B cell (primary cell): Measurements from ENCODE around the gene G6PC3. TPM values are rescaled to one million over a fixed set of nuclear protein-coding genes. Genes with fewer than 3 reads are reported as not detected.
"Not testable (repeated sequence)": the region's sequence is repeated elsewhere in the genome, so short reads cannot be mapped to it uniquely, and the experiment has no call there.

ENCODE experiments used
- ATAC-seq: fragments of 200-7000 bp; cut with Tn5 transposase; one replicate; pipeline ENCODE4 v1.10.0; 2021; ENCODE audit warnings: low read depth, mild to moderate bottlenecking, moderate number of reproducible peaks, moderate library complexity
- CTCF ChIA-PET: fragments of 350-600 bp; sonication (Branson Sonifier 250); formaldehyde crosslinking; loops from one replicate; lab custom pipeline; 2021; ENCODE audit warnings: antibody characterized with exemption, inconsistent platforms; lab: Charles Lee
- POLR2A ChIA-PET: fragments of 350-600 bp; sonication (Branson Sonifier 250); formaldehyde crosslinking; loops from one replicate; lab custom pipeline; 2021; ENCODE audit warnings: antibody characterized with exemption; lab: Charles Lee
- DNase-seq: peaks from one replicate; pipeline ENCODE4 v3.0.0; 2013
- H2AFZ ChIP-seq: 2 replicates; pipeline ENCODE4 v1.6.1; 2012; ENCODE audit warnings: mild to moderate bottlenecking, low read depth, low read length; ENCODE audit not compliant: insufficient read depth, poor library complexity, severe bottlenecking
- H3K27ac ChIP-seq, 2 donors: 1 replicate in 1 of 2; 2 replicates in 1 of 2; pipeline ENCODE4 v1.5.1; 2012 to 2013; ENCODE audit warnings: low read length in 2 of 2, mild to moderate bottlenecking in 2 of 2, moderate library complexity in 1 of 2
- H3K27me3 ChIP-seq, 4 experiments: fragments of 200-600 bp in 1 of 4; sonication (generic) in 1 of 4; replicated peaks in 1 of 4; 1 replicate in 2 of 4; 2 replicates in 2 of 4; pipeline versions ENCODE4 v1.6.1 to v1.7.0; 2013 to 2016; ENCODE audit warnings: low read length in 3 of 4, mild to moderate bottlenecking in 2 of 4, mixed read lengths in 1 of 4, moderate library complexity in 1 of 4; ENCODE audit not compliant: insufficient read depth in 4 of 4, control insufficient read depth in 3 of 4; ENCODE audit errors: control extremely low read depth in 1 of 4
- H3K36me3 ChIP-seq, 2 experiments: replicated peaks in 1 of 2; 1 replicate in 1 of 2; 2 replicates in 1 of 2; pipeline versions ENCODE4 v1.6.1 to v1.7.1; 2013; ENCODE audit warnings: low read length in 1 of 2; ENCODE audit not compliant: insufficient read depth in 2 of 2, control insufficient read depth in 1 of 2; ENCODE audit errors: control extremely low read depth in 1 of 2, extremely low read depth in 1 of 2
- H3K4me1 ChIP-seq, 2 donors: fragments of 200-600 bp in 1 of 2; sonication (generic) in 1 of 2; 1 replicate in 1 of 2; 2 replicates in 1 of 2; pipeline versions ENCODE4 v1.5.1 to v1.6.1; 2013 to 2017; ENCODE audit warnings: low read length in 2 of 2; ENCODE audit not compliant: control insufficient read depth in 2 of 2, insufficient read depth in 2 of 2
- H3K4me2 ChIP-seq: replicated peaks from 2 replicates; pipeline ENCODE3; 2012; ENCODE audit warnings: mild to moderate bottlenecking, low read depth, low read length; ENCODE audit not compliant: poor library complexity, severe bottlenecking
- H3K4me3 ChIP-seq, 5 experiments: fragments of 200-600 bp in 1 of 5; sonication (generic) in 1 of 5; 1 replicate in 3 of 5; 2 replicates in 2 of 5; pipeline versions ENCODE4 v1.5.1 to v1.7.0; 2011 to 2016; ENCODE audit warnings: low read length in 4 of 5, mild to moderate bottlenecking in 4 of 5, low read depth in 2 of 5, control low read depth in 1 of 5, moderate library complexity in 1 of 5; ENCODE audit not compliant: insufficient read depth in 1 of 5; ENCODE audit errors: control extremely low read depth in 1 of 5, extremely low read depth in 1 of 5
- H3K79me2 ChIP-seq: fragments of 200-600 bp; sonication (generic); one replicate; pipeline ENCODE4 v1.6.0; 2016; ENCODE audit warnings: low read length; ENCODE audit not compliant: control insufficient read depth, insufficient read depth
- H3K9ac ChIP-seq: fragments of 200-600 bp; sonication (generic); 2 replicates; pipeline ENCODE4 v1.6.1; 2017; ENCODE audit warnings: mild to moderate bottlenecking, low read length, moderate library complexity
- H3K9me3 ChIP-seq, 3 donors: one replicate each; pipeline versions ENCODE4 v1.6.1 to v1.7.1; 2013; ENCODE audit warnings: low read length in 2 of 3; ENCODE audit not compliant: control insufficient read depth in 2 of 3, insufficient read depth in 1 of 3; ENCODE audit errors: control extremely low read depth in 1 of 3
- H4K20me1 ChIP-seq: 2 replicates; pipeline ENCODE4 v1.6.0; 2012; ENCODE audit warnings: mild to moderate bottlenecking, low read length; ENCODE audit not compliant: insufficient read depth, control insufficient read depth, poor library complexity, severe bottlenecking
- H3K27ac Mint-ChIP-seq: one replicate; pipeline ENCODE4 v1.8.0; 2021; ENCODE audit warnings: mixed read lengths
- H3K27me3 Mint-ChIP-seq: one replicate; pipeline ENCODE4 v1.8.0; 2021; ENCODE audit warnings: mixed read lengths
- H3K4me1 Mint-ChIP-seq: one replicate; pipeline ENCODE4 v1.8.0; 2021; ENCODE audit warnings: mixed read lengths
- H3K4me3 Mint-ChIP-seq: one replicate; pipeline ENCODE4 v1.8.0; 2021; ENCODE audit warnings: mixed read lengths
- H3K9me3 Mint-ChIP-seq: one replicate; pipeline ENCODE4 v1.8.0; 2022; ENCODE audit warnings: mixed read lengths; ENCODE audit not compliant: insufficient read depth
- CTCF ChIP-seq: fragments of 200-600 bp; IDR thresholded peaks from one replicate; pipeline ENCODE4 v1.8.0; 2022; ENCODE audit warnings: antibody characterized with exemption, mild to moderate bottlenecking
- EZH2 ChIP-seq: IDR thresholded peaks from 2 replicates; pipeline ENCODE4 v1.6.1; 2012; ENCODE audit warnings: borderline replicate concordance, low read depth, mild to moderate bottlenecking, moderate library complexity, low read length; ENCODE audit not compliant: insufficient read depth, poor library complexity, severe bottlenecking
- WGBS: methylation state at CpG from one replicate; pipeline ENCODE4 v1.1.5; 2013; ENCODE audit warnings: missing lambda C conversion rate; ENCODE audit not compliant: insufficient coverage; 5-methylcytosine and 5-hydroxymethylcytosine counted together
- intact Hi-C: fragments of 100-400 bp; cut with micrococcal nuclease; formaldehyde crosslinking; loops from one replicate; pipeline ENCODE4 v1.10.0; 2022
- polyA minus RNA-seq: library from RNA; depleted of rRNA, polyadenylated mRNA; stranded (reverse); fragments of >200 nt; gene quantifications from 2 replicates; pipeline ENCODE4 v1.2.3, GENCODE V29; 2012
- polyA plus RNA-seq: library from polyadenylated mRNA; depleted of rRNA; stranded (reverse); fragments of >200 nt; gene quantifications from 2 replicates; pipeline ENCODE4 v1.2.3, GENCODE V29; 2012
- total RNA-seq, 2 donors: library from RNA; stranded (reverse); fragments of 120-200 nt in 1 of 2; gene quantifications; 1 replicate in 1 of 2; 2 replicates in 1 of 2; pipeline versions ENCODE4 v1.2.3 to v1.2.4, GENCODE V29; 2013 to 2022

G6PC3 gene
- 26.7 and 28.5 TPM in 2 replicates for total RNA-seq
- total RNA-seq (2013), result 14.4 TPM
- 20.0 and 24.3 TPM in 2 replicates for polyA plus RNA-seq
- polyA minus RNA-seq, result 12.7 and 19.3 TPM in 2 replicates

- Mint-ChIP-seq H3K4me1 (peaks cover 36% of the 10 kb centered on the region), H3K4me3 (peak within 1 kb of the TSS; percentile 93), H3K27me3 (no peaks in the 10 kb centered on the region), H3K27ac (peak within 1 kb of the TSS; percentile 82), H3K9me3 (no peaks in the 10 kb centered on the region)
- intact Hi-C loops, result loop anchor here (1.0 to 2.0 kb wide), 6 partner anchors 54 to 254 kb away; partner anchors contain the start of genes HROB, SLC25A39 and TMEM101
- Histone ChIP-seq H4K20me1 (no peaks in the 10 kb centered on the region), H3K36me3 (peaks cover 0 to 13% of the 10 kb centered on the region in 2 experiments), H3K27me3 (no peaks in the 10 kb centered on the region), H3K9ac (peak within 1 kb of the TSS; percentile 86), H3K27ac (peak within 1 kb of the TSS; percentile 31 to 65), H3K9me3 (no peaks in the 10 kb centered on the region), H3K4me3 (peak within 1 kb of the TSS; percentile 42 to 87 (median 73)), H3K79me2 (peaks cover 32% of the 10 kb centered on the region), H3K4me2 (peak within 1 kb of the TSS; percentile 90), H3K4me1 (peaks cover 22 to 32% of the 10 kb centered on the region in 2 donors), H2AFZ (peak within 1 kb of the TSS; percentile 80)
- CTCF ChIA-PET, result interaction anchor here (0.7 to 1.4 kb wide), 4 partner anchors 45 to 56 kb away, joined by 3 to 4 read pairs (median 3); partner anchors contain the start of genes HDAC5 and TMEM101
- WGBS, result under 1% methylated on average over 50 of the region's 53 CpGs
- DNase-seq, result peak; percentile 85
- POLR2A ChIA-PET, result interaction anchor here (0.6 to 1.1 kb wide), 9 partner anchors 23 to 1540 kb away, joined by 3 to 5 read pairs (median 4); partner anchors contain the start of genes HDAC5 and HEXIM1
- TF ChIP-seq EZH2 (no peak), CTCF (no peak)
- peak; percentile 73 for ATAC-seq
Observed at GRCh38 chr17:44070455-44071197, at the start of gene G6PC3. G6PC3 (plus strand) TSS chr17:44070735; CDS start chr17:44070966, 231 bp downstream.

GRCh38 chr17:44021227-44021626 is 49.3 kb upstream of the G6PC3 start:
- 98% methylated on average over 4 of the region's 7 CpGs for WGBS
- H3K9ac ChIP-seq, POLR2A ChIA-PET, ATAC-seq, DNase-seq, H3K9me3 ChIP-seq, H3K79me2 ChIP-seq, H3K4me1 Mint-ChIP-seq, H3K27ac ChIP-seq, H3K4me3 ChIP-seq, H3K27me3 Mint-ChIP-seq, H3K36me3 ChIP-seq, H3K4me3 Mint-ChIP-seq, H3K4me1 ChIP-seq, intact Hi-C loops, H3K9me3 Mint-ChIP-seq, H3K27ac Mint-ChIP-seq, H4K20me1 ChIP-seq, H3K4me2 ChIP-seq, CTCF ChIA-PET, H3K27me3 ChIP-seq, H2AFZ ChIP-seq: not testable (repeated sequence)
